Measurements from ENCODE around the gene LTBP2. TPM values are rescaled to one million over a fixed set of nuclear protein-coding genes. Genes with fewer than 3 reads are reported as not detected.

The LTBP2 gene
- total and polyA plus RNA-seq, 7 donors, result 0.46 to 71.2 (median 12.1) TPM

DNA sequence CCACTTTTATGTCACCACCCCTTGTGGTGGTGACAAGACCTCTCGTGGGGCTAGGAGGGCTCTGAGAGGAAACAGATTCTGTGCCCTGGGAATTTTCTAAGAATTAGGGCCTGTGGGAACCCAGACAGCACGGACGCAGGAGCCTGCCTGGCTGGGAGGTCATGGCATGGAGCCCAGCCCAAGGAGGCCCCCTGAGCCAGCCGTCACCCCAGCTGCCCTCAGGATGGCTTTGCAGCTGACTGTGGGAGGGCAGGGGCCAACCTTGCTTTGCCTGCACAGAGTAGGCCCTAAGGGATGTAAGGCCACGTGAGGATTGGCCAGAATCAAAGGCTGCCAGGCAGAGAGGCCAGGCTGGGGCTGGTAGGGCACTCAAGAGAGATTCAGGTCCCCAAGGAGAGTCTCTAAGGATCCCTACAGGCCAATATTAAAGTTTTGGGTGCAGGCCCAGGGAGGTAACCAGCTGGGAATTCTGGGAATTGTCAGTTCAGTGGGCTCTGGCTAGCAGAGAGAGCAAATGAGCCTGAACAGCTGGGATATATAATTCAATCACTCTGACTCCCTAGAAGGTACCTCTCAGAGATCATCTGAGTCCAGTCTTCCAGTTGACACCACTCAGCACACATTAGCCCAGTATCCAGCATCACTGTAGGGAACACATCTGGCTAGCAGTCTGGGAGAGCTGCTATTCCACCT is 6.4 kb downstream of the LTBP2 start:
- Histone ChIP-seq H3K36me3 (no peaks in the 10 kb centered on the region), H3K4me3 (no peak overlapping the region), H3K27ac (no peak overlapping the region), H3K27me3 (peaks cover 0 to 2% (median under 1%) of the 10 kb centered on the region in 3 donors), H3K9me3 (no peaks in the 10 kb centered on the region), H3K4me1 (no peaks in the 10 kb centered on the region)
- TF ChIP-seq POLR2AphosphoS5 (IDR thresholded peaks at IDR 0.05), result no peak
- TF ChIP-seq POLR2A (IDR thresholded peaks at IDR 0.05), result no peak
- TF ChIP-seq EP300 (IDR thresholded peaks at IDR 0.05), result no peak
- TF ChIP-seq, protein P1, sequence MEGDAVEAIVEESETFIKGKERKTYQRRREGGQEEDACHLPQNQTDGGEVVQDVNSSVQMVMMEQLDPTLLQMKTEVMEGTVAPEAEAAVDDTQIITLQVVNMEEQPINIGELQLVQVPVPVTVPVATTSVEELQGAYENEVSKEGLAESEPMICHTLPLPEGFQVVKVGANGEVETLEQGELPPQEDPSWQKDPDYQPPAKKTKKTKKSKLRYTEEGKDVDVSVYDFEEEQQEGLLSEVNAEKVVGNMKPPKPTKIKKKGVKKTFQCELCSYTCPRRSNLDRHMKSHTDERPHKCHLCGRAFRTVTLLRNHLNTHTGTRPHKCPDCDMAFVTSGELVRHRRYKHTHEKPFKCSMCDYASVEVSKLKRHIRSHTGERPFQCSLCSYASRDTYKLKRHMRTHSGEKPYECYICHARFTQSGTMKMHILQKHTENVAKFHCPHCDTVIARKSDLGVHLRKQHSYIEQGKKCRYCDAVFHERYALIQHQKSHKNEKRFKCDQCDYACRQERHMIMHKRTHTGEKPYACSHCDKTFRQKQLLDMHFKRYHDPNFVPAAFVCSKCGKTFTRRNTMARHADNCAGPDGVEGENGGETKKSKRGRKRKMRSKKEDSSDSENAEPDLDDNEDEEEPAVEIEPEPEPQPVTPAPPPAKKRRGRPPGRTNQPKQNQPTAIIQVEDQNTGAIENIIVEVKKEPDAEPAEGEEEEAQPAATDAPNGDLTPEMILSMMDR (IDR thresholded peaks at IDR 0.05), result no peak
- intact Hi-C loops (cut with DNase I), result no loop called here
- WGBS, 2 donors, result 65 to 82% methylated on average over 5 of the region's 5 CpGs
- DNase-seq, result no peak

DNA sequence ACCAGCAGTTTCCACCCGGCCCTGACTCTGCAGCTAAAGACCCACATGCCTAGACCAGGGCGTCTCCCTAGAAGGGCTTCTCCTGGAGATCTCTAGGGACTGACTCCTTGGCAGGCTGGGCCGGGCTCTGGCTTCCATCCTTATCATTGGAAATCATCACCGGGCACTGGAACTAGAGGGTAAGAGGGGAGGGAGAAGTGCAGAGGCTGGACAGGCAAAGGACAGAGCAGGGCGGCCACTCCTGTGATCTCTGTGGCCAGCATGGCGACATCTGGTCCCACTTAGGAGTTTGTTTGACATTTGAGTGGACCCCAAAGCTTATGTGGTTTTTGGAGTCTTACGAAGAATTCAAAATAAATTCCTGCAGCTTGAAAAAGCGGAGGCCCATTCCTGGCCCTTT is 7.1 kb downstream of the LTBP2 start:
- WGBS, 2 donors, result 79 to 82% methylated on average over 8 of the region's 8 CpGs
- intact Hi-C loops (cut with DNase I), result no loop called here

DNA sequence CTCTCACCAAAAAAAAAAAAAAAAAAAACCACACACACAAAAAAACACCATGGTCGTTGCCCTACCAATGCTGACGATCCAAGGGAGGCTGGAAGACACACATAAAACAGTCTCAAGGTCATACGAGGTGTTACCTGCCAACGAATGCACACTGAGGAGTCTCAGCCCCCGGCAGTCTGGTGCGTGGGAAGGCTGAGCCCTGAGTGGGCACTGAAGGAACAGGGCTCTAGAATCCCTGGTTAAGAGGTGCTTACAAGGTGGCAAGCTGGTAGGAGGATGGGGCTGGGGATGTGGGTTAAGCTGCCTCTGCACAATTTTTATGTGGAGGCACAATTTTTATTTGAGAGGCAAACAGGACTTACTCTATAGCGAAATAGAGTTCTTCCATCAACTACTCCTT is 7.9 kb downstream of the LTBP2 start:
- Histone ChIP-seq H3K27me3 (no peaks in the 10 kb centered on the region), H3K4me3 (no peak overlapping the region), H3K36me3 (no peaks in the 10 kb centered on the region), H3K4me1 (peaks cover 0 to 11% (median 10%) of the 10 kb centered on the region in 4 donors), H3K9me3 (no peaks in the 10 kb centered on the region), H3K27ac (no peak overlapping the region)
- TF ChIP-seq POLR2AphosphoS5 (IDR thresholded peaks at IDR 0.05), result no peak
- TF ChIP-seq, protein P1 (IDR thresholded peaks at IDR 0.05), result no peak
- no peak for TF ChIP-seq EP300 (IDR thresholded peaks at IDR 0.05)
- TF ChIP-seq POLR2A (IDR thresholded peaks at IDR 0.05), result no peak
- intact Hi-C loops (cut with DNase I), result no loop called here
- WGBS, 2 donors, result 39 to 72% methylated on average over 7 of the region's 7 CpGs
- DNase-seq, result no peak

More for the DNA sequence above, 7.1 kb downstream of the LTBP2 start:
- Histone ChIP-seq H3K4me3 (no peak overlapping the region), H3K27me3 (no peaks in the 10 kb centered on the region), H3K9me3 (no peaks in the 10 kb centered on the region), H3K27ac (no peak overlapping the region), H3K36me3 (no peaks in the 10 kb centered on the region), H3K4me1 (peaks cover 0 to 3% (median 2%) of the 10 kb centered on the region in 4 donors)
- TF ChIP-seq EP300 (IDR thresholded peaks at IDR 0.05), result no peak
- no peak for TF ChIP-seq POLR2A (IDR thresholded peaks at IDR 0.05)
- TF ChIP-seq, protein P1 (IDR thresholded peaks at IDR 0.05), result no peak
- TF ChIP-seq POLR2AphosphoS5 (IDR thresholded peaks at IDR 0.05), result no peak
- DNase-seq, result no peak

DNA sequence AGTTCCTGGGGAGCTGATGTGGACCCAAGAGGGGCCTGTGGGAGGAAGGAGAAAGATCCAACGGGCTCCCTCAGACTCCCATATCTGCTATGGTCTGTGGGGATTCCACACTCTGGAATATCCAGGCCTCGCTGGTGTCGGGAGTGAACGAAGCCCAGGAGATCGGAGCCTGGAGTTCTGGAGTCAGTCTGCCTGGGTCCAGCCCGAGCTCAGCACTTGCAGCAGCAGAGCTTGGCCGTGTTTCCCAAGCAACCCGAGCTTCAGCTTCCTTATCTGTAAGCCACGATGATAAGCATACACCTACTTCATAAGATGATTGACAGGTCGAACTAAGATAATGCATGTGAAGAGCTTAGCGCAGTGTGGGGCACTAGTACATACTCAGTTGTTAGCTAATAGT is 10.1 kb downstream of the LTBP2 start:
- intact Hi-C loops (cut with DNase I), result no loop called here

More for the DNA sequence above, 10.1 kb downstream of the LTBP2 start:
- H3K9me3 ChIP-seq, result no peaks in the 10 kb centered on the region
- no peaks in the 10 kb centered on the region for H3K27me3 ChIP-seq
- no peaks in the 10 kb centered on the region for H3K36me3 ChIP-seq
- H3K4me3 ChIP-seq, result no peak overlapping the region
- TF ChIP-seq EP300 (IDR thresholded peaks at IDR 0.05) (no peak), POLR2A (IDR thresholded peaks at IDR 0.05) (no peak), POLR2AphosphoS5 (IDR thresholded peaks at IDR 0.05) (no peak)
- TF ChIP-seq, protein P1 (IDR thresholded peaks at IDR 0.05), result no peak
- H3K4me1 ChIP-seq, result peaks cover 0 to 14% (median 13%) of the 10 kb centered on the region in 4 donors
- no peak for DNase-seq
- no peak overlapping the region for H3K27ac ChIP-seq
- WGBS, 2 donors, result 75 to 81% methylated on average over 11 of the region's 11 CpGs

Data from sigmoid colon (tissue), 7 donors.